Cardiac muscle cell (in vitro differentiated cells and primary cell): ENCODE data around the gene HOXA5. TPM values are rescaled to one million over a fixed set of nuclear protein-coding genes. Genes with fewer than 3 reads are reported as not detected.

Source experiments
- DNase-seq, 2 donors: peaks; one replicate each; pipeline versions ENCODE4 v3.0.0 to v3.0.0-alpha.2; 2010 to 2017; ENCODE audit warnings: low read depth in 1 of 2, low spot score in 1 of 2
- H3K27ac ChIP-seq: fragments of 200-600 bp; sonication (generic); 2 replicates; pipeline ENCODE4 v1.5.1; 2016
- H3K27me3 ChIP-seq: fragments of 200-600 bp; sonication (generic); 2 replicates; pipeline ENCODE4 v1.6.0; 2016; ENCODE audit warnings: control low read depth
- H3K36me3 ChIP-seq: fragments of 200-600 bp; sonication (generic); 2 replicates; pipeline ENCODE4 v1.5.1; 2016; ENCODE audit warnings: control low read depth
- H3K4me1 ChIP-seq: fragments of 200-600 bp; sonication (generic); 2 replicates; pipeline ENCODE4 v1.8.1; 2017; ENCODE audit warnings: low read depth, mild to moderate bottlenecking, mixed run types
- H3K4me3 ChIP-seq: fragments of 200-600 bp; sonication (generic); 2 replicates; pipeline ENCODE4 v1.5.1; 2016; ENCODE audit warnings: mild to moderate bottlenecking
- H3K9me3 ChIP-seq: fragments of 200-600 bp; sonication (generic); 2 replicates; pipeline ENCODE4 v1.5.1; 2017; ENCODE audit warnings: low read depth, mild to moderate bottlenecking, control low read depth
- polyA plus RNA-seq: library from polyadenylated mRNA; unstranded; fragments of >200 nt; fragmentation: Nextera tagmentation; extraction: Ambion mirVana; gene quantifications from 2 replicates; pipeline ENCODE4 v1.2.1, GENCODE V29; 2016
- total RNA-seq: library from RNA; depleted of rRNA; stranded (reverse); fragments of >200 nt; gene quantifications from 2 replicates; pipeline ENCODE4 v1.2.3, GENCODE V29; 2016
- TF ChIP-seq, protein P1 (sequence below): IDR thresholded peaks from 2 replicates; pipeline ENCODE4 v1.5.1; 2012; ENCODE audit warnings: low read depth, mild to moderate bottlenecking, low read length

Gene HOXA5
- total and polyA plus RNA-seq, 2 experiments from 2014 or later, result not detected

DNA sequence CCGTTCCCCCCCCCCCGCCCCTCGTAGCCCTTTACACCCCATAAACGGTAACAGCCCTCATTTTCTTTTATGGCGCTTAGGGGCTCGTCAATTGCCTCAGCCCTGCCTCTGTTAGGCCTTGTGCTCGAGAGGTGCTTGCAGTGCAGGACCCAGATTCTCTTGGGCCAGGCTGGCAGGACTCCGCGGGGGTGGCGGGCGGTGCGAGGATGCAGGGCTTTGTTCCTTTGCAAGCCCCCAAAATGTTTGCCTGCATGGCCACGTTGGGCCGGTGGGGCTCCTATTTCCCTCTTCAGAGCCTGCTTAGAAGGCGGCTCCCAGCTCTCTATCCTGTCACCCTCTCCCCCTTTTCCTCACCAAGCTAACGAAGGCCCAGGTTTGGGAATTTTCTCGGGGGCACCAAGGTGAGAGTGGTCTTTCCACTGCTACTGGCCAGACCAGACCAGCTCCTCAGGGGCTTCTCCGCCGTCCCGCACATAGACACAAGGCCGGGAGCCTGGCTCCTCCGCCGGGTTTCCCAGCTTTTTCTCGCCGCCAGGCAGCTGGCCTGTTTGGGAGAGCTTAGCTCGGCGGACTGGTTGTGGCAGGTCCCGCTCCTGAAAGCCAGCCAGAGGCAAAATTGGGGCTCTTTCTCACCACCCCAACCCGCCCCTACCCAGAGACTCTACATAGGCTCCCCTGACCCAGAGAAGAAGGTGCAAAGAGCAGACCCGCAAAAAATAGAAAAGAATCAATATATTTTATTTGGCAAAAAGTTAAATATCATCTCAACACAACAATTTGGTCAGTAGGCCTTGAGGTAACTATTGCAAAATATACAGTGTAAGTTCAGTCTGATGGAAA lies 18.5 kb upstream of the HOXA5 start:
- Histone ChIP-seq H3K27me3 (peaks cover 100% of the 10 kb centered on the region), H3K36me3 (no peaks in the 10 kb centered on the region), H3K4me1 (no peaks in the 10 kb centered on the region), H3K27ac (no peak overlapping the region), H3K4me3 (peak overlapping the region; percentile 45), H3K9me3 (no peaks in the 10 kb centered on the region)
- DNase-seq, result no peak
- TF ChIP-seq, protein P1, sequence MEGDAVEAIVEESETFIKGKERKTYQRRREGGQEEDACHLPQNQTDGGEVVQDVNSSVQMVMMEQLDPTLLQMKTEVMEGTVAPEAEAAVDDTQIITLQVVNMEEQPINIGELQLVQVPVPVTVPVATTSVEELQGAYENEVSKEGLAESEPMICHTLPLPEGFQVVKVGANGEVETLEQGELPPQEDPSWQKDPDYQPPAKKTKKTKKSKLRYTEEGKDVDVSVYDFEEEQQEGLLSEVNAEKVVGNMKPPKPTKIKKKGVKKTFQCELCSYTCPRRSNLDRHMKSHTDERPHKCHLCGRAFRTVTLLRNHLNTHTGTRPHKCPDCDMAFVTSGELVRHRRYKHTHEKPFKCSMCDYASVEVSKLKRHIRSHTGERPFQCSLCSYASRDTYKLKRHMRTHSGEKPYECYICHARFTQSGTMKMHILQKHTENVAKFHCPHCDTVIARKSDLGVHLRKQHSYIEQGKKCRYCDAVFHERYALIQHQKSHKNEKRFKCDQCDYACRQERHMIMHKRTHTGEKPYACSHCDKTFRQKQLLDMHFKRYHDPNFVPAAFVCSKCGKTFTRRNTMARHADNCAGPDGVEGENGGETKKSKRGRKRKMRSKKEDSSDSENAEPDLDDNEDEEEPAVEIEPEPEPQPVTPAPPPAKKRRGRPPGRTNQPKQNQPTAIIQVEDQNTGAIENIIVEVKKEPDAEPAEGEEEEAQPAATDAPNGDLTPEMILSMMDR, result no peak

DNA sequence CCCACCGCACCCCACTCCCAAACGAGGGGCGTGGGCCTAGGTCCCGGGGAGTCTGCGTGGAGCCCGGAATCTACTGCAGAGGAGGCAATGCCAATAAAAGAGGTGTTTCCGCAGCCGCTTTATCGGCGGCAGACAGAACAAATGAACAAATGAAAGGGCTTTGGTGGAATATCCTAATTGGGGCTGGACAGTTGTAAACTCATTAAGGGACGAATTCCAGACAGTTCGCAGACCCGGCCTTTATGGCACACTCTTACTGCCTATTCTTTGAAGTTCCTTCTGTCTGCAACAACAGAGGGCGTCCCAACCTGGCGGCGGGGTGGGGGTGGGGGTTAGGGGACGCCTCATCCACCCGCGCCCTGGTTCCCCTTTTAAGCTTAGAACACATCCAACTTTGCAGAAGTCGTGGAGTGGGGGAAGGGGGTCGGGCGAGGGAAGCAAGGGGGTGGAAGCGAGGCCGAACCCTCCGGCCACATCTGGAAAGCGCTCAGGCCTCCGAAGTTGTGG lies 17.8 kb upstream of the HOXA5 start:
- H3K27me3 ChIP-seq, result peaks cover 100% of the 10 kb centered on the region
- no peaks in the 10 kb centered on the region for H3K4me1 ChIP-seq
- H3K4me3 ChIP-seq, result peak overlapping the region; percentile 45

DNA sequence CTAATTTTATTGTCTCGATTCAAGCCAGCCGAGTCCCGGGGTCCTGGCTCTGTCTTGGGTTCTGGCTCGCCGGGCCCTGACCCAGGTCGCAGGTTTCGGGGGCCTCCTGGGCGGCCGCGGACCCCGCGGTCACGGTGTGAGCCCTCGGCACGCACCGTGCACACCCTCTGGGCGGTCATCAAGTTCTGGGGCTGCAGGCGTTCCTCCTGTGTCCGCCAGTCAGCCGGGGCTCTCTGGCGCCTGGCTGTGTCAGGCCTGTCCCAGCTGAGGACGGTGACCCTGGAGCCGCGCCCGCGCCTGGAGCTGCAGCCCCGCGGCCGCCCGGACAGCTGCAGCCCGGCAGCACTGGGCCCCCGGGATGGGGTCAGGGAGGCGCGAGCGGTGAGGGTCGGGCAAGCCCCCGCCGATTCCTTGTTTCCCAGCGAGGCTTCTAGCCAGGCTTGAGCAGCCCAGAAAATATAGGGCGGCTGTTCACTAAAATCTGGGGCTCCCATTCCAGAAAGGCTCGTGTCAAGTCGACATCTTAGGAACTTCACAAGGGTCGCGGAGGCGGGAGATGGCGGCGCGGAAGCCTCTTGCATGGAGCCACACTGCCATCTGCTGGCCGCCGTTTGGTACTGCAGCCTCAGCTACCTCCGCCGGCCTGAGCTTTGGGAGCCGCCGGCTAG lies 17.2 kb upstream of the HOXA5 start:
- no peak overlapping the region for H3K27ac ChIP-seq

More for the DNA sequence above, 17.8 kb upstream of the HOXA5 start:
- Histone ChIP-seq H3K27ac (no peak overlapping the region), H3K9me3 (no peaks in the 10 kb centered on the region), H3K36me3 (no peaks in the 10 kb centered on the region)
- no peak for DNase-seq
- TF ChIP-seq, protein P1, result no peak

DNA sequence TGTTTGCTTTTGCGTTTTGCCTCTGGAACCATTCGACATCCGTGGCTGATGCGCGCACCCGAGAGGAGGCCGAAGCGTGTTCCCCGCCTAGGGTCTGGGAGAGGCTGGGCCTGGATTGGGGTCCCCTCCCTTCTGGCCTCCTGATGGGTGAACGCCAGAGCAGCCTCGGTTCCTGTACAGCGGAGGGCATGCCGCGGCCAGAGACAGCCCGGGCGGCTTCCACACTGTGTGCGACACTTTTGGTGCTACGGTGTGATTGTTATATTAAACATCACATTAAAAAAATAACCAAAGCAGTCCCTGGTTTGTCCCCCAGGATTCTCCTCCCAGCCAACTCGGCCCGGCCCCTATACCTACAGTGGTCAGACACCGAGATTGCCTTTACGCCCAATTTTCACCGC lies 16.7 kb upstream of the HOXA5 start:
- TF ChIP-seq, protein P1, result no peak
- no peak for DNase-seq
- Histone ChIP-seq H3K4me1 (no peaks in the 10 kb centered on the region), H3K36me3 (no peaks in the 10 kb centered on the region), H3K27ac (no peak overlapping the region), H3K4me3 (peak overlapping the region; percentile 45), H3K9me3 (no peaks in the 10 kb centered on the region), H3K27me3 (peaks cover 100% of the 10 kb centered on the region)

More for the DNA sequence above, 17.2 kb upstream of the HOXA5 start:
- Histone ChIP-seq H3K4me3 (peak overlapping the region; percentile 45), H3K9me3 (no peaks in the 10 kb centered on the region), H3K27me3 (peaks cover 100% of the 10 kb centered on the region), H3K36me3 (no peaks in the 10 kb centered on the region), H3K4me1 (no peaks in the 10 kb centered on the region)
- TF ChIP-seq, protein P1, result peak; percentile 95
- DNase-seq, result peak; percentile 84 to 86

DNA sequence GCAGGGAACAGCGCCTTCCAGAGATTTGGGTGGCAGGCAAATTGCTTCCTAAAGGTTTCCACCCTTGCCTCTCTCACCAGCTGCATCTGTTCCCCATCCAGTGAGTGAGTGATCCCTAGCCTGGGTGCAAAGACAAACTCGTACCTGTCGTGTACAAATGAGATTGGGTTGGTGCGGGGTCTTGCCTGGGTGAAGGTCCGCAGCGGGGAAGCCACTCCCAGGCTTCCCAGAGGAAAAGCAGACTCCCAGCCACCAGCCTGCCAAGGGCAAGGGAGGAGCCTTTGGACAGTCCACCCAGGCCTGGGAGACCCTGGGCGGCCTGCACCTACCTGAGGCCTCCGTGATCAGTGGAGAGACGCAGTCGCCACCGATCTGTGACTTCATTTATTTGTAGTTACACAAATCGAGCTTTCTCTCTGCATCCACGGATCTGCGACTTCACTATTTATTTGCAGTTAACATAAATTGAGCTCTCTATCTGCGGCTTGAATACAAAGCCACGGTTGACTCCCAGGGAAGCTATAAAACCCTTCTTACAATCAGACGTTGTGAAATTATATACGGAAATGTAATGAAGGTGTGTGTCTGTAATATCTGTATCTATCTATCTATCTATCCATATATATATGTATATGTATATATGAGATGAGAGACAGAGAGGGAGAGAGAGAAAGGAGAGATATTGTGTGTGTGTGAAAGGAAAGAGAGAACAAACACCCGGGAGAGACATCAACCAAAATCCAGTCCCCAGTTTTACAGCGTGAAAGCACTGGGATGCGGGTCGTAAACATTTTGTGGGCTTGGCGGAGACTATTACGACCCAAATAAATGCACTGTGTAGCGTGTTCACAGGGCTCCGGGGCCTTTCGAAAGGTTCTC lies 16.0 kb upstream of the HOXA5 start:
- Histone ChIP-seq H3K9me3 (no peaks in the 10 kb centered on the region), H3K4me1 (no peaks in the 10 kb centered on the region), H3K36me3 (no peaks in the 10 kb centered on the region), H3K4me3 (no peak overlapping the region), H3K27ac (no peak overlapping the region), H3K27me3 (peaks cover 100% of the 10 kb centered on the region)
- DNase-seq, result no peak
- TF ChIP-seq, protein P1, result no peak
